K562 (cell line): ENCODE results near the gene SETMAR. TPM values are rescaled to one million over a fixed set of nuclear protein-coding genes. Genes with fewer than 3 reads are reported as not detected.

ENCODE experiments used
- AFF1 ChIP-seq, 2 experiments: fragments of 450-650 bp; IDR thresholded peaks; 2 replicates each; pipeline ENCODE4 v1.6.1; 2018; ENCODE audit warnings: mild to moderate bottlenecking in 2 of 2, low read depth in 1 of 2; ENCODE audit not compliant: partially characterized antibody in 2 of 2
- ETS2 ChIP-seq: IDR thresholded peaks from 2 replicates; pipeline ENCODE4 v1.6.1; 2016; ENCODE audit warnings: borderline replicate concordance, missing genetic modification characterization, mild to moderate bottlenecking, moderate library complexity, missing compliant biosample characterization; ENCODE audit not compliant: poor library complexity, severe bottlenecking
- GTF2A2 ChIP-seq: IDR thresholded peaks from 2 replicates; pipeline ENCODE4 v1.6.1; 2016; ENCODE audit warnings: mild to moderate bottlenecking, missing genetic modification characterization, missing compliant biosample characterization
- RBM25 ChIP-seq: fragments of 200-400 bp; formaldehyde crosslinking; IDR thresholded peaks from 2 replicates; pipeline ENCODE4 v1.6.1; 2018; ENCODE audit warnings: low read length, low read depth, moderate library complexity; ENCODE audit not compliant: severe bottlenecking
- TFAP4 ChIP-seq: sonication (generic); formaldehyde crosslinking; IDR thresholded peaks from 2 replicates; pipeline ENCODE4 v1.8.0; 2022; ENCODE audit warnings: missing genetic modification reagents, mild to moderate bottlenecking, moderate library complexity, borderline replicate concordance
- ZBED1 ChIP-seq: IDR thresholded peaks from 2 replicates; pipeline ENCODE4 v1.6.1; 2014
- ZFP91 ChIP-seq: sonication (generic); formaldehyde crosslinking; IDR thresholded peaks from 2 replicates; pipeline ENCODE4 v1.8.0; 2022; ENCODE audit warnings: mild to moderate bottlenecking, missing genetic modification reagents
- ZHX1 ChIP-seq: fragments of 150-350 bp; conservative IDR thresholded peaks from 2 replicates; pipeline ENCODE4 v1.6.1; 2014; ENCODE audit warnings: low read length
- ZNF133 ChIP-seq: fragments of 250-450 bp; sonication (Bioruptor Pico); IDR thresholded peaks from 2 replicates; pipeline ENCODE4 v1.4.0; 2020; ENCODE audit warnings: mild to moderate bottlenecking
- ZNF239 ChIP-seq: fragments of 250-450 bp; sonication (Bioruptor Pico); IDR thresholded peaks from 2 replicates; pipeline ENCODE4 v1.4.0; 2020; ENCODE audit warnings: mild to moderate bottlenecking
- polyA plus RNA-seq, 8 experiments: library from polyadenylated mRNA; depleted of rRNA in 4 of 8; stranded (reverse) in 5 of 8; unstranded in 3 of 8; fragments of >200 nt; fragmentation: Nextera tagmentation in 2 of 8; fragmentation: Illumina TruSeq in 1 of 8; extraction: Ambion mirVana in 2 of 8; extraction: Trizol in 1 of 8; gene quantifications; 2 replicates each; pipeline versions ENCODE4 v1.2.1 to v1.2.3, GENCODE V29; 2011 to 2014; ENCODE audit warnings: inconsistent platforms in 1 of 8, missing spikeins in 1 of 8
- total RNA-seq, 7 experiments: library from RNA; depleted of rRNA in 6 of 7; stranded (reverse); fragments of >200 nt in 6 of 7; fragmentation: Illumina TruSeq in 2 of 7; extraction: Trizol in 2 of 7; gene quantifications; 2 replicates each; pipeline versions ENCODE4 v1.2.1 to v1.2.3, GENCODE V29; 2011 to 2021; ENCODE audit warnings: low replicate concordance in 1 of 7

Gene SETMAR
- total and polyA plus RNA-seq, 9 of the 15 experiments (the other 6 are each of a cell fraction or from before 2014, with no cell fraction given): 5.5 to 25.1 (median 18.2) TPM

GRCh38 chr3:4292301-4292700, 10.9 kb upstream of the SETMAR start (continued):
- TF ChIP-seq AFF1 (IDR thresholded peaks at IDR 0.05; ENCODE audit: low read depth in 1 of 2, partially characterized antibody in 2 of 2): no peak
- TF ChIP-seq GTF2A2: no peak
- TF ChIP-seq ZBED1: no peak
- no peak for TF ChIP-seq TFAP4
- no peak for TF ChIP-seq ZNF239 (CRISPR knock-in tag)
- TF ChIP-seq RBM25: no peak
- no peak for TF ChIP-seq ZHX1
- TF ChIP-seq ZNF133: no peak
- no peak for TF ChIP-seq ZFP91 (CRISPR knock-in tag)
- no peak for TF ChIP-seq ETS2 (tag)
